HG03280 (cell line): ENCODE measurements around the gene CCL23.
"Not testable (repeated sequence)": the region's sequence is repeated elsewhere in the genome, so short reads cannot be mapped to it uniquely, and the experiment has no call there.

Source experiments
- ATAC-seq: cut with Tn5 transposase; IDR thresholded peaks from one replicate; pipeline ENCODE4 v1.9.1; 2021; ENCODE audit warnings: mild to moderate bottlenecking, moderate library complexity; ENCODE audit not compliant: unreplicated experiment

CCL23 gene

GRCh38 chr17:36017799-36018198 is at the start of gene CCL23:
Gene CCL23 (minus strand): TSS chr17:36017972. CDS start chr17:36017897, 75 bp downstream.
- no peak for ATAC-seq

GRCh38 chr17:36066365-36066985 is 48.7 kb upstream of the CCL23 start:
- no peak for ATAC-seq

- no peak for ATAC-seq
Observed at GRCh38 chr17:36063786-36064541, 46.2 kb upstream of the CCL23 start, which contains the start of gene CCL18. Gene CCL18 (plus strand): TSS chr17:36064272. CDS start chr17:36064343, 71 bp downstream.

- ATAC-seq: no peak
Observed at GRCh38 chr17:36060816-36061215, 43.0 kb upstream of the CCL23 start.

GRCh38 chr17:36059406-36059805 is 41.6 kb upstream of the CCL23 start:
- no peak for ATAC-seq

GRCh38 chr17:36057911-36058310 is 40.1 kb upstream of the CCL23 start:
- no peak for ATAC-seq

- no peak for ATAC-seq
Observed at GRCh38 chr17:36055921-36056520, 38.2 kb upstream of the CCL23 start.

GRCh38 chr17:36055171-36055570 is 37.4 kb upstream of the CCL23 start:
- ATAC-seq: no peak

- ATAC-seq: no peak
Observed at GRCh38 chr17:36049643-36050042, 31.9 kb upstream of the CCL23 start.

GRCh38 chr17:36048066-36048465 is 30.3 kb upstream of the CCL23 start:
- ATAC-seq: no peak

GRCh38 chr17:36036235-36036634 is 18.5 kb upstream of the CCL23 start:
- no peak for ATAC-seq

GRCh38 chr17:36034127-36034526 is 16.4 kb upstream of the CCL23 start:
- no peak for ATAC-seq

GRCh38 chr17:36030956-36031355 is 13.2 kb upstream of the CCL23 start:
- no peak for ATAC-seq

- ATAC-seq: no peak
Observed at GRCh38 chr17:36027761-36028160, 10.0 kb upstream of the CCL23 start.

- no peak for ATAC-seq
Observed at GRCh38 chr17:36024106-36024869, 6.5 kb upstream of the CCL23 start.

- no peak for ATAC-seq
Observed at GRCh38 chr17:36019423-36019822, 1.7 kb upstream of the CCL23 start.

GRCh38 chr17:36016555-36016954 is 1.2 kb downstream of the CCL23 start:
- no peak for ATAC-seq

GRCh38 chr17:36015895-36016294 is 1.9 kb downstream of the CCL23 start:
- ATAC-seq: not testable (repeated sequence)

GRCh38 chr17:36014946-36015345 is 2.8 kb downstream of the CCL23 start:
- ATAC-seq: no peak

- no peak for ATAC-seq
Observed at GRCh38 chr17:36011201-36011600, 6.6 kb downstream of the CCL23 start.

GRCh38 chr17:36008998-36009665 is 8.6 kb downstream of the CCL23 start:
- no peak for ATAC-seq
